Thyroid gland (tissue), 4 donors: Measurements from ENCODE around the gene OR4D2.

ENCODE experiments used
- CTCF ChIP-seq, 6 experiments: fragments of 200-600 bp in 3 of 6; fragments of 450-650 bp in 3 of 6; sonication (generic) in 3 of 6; IDR thresholded peaks; one replicate each; pipeline ENCODE4 v1.5.1; 2016 to 2019; ENCODE audit warnings: antibody characterized with exemption in 6 of 6, mild to moderate bottlenecking in 2 of 6, inconsistent platforms in 1 of 6, moderate library complexity in 1 of 6
- POLR2A ChIP-seq, 2 donors: fragments of 450-650 bp; IDR thresholded peaks; one replicate each; pipeline ENCODE4 v1.6.1; 2017; ENCODE audit warnings: antibody characterized with exemption in 2 of 2, mild to moderate bottlenecking in 2 of 2, moderate library complexity in 1 of 2

- no peak for TF ChIP-seq CTCF (IDR thresholded peaks at IDR 0.05)
- TF ChIP-seq POLR2A (IDR thresholded peaks at IDR 0.05) = no peak
Observed at GRCh38 chr17:58148609-58149008, 18.2 kb upstream of the OR4D2 start.
